ENCODE results near the gene VIPR1.

VIPR1 gene, protein sequence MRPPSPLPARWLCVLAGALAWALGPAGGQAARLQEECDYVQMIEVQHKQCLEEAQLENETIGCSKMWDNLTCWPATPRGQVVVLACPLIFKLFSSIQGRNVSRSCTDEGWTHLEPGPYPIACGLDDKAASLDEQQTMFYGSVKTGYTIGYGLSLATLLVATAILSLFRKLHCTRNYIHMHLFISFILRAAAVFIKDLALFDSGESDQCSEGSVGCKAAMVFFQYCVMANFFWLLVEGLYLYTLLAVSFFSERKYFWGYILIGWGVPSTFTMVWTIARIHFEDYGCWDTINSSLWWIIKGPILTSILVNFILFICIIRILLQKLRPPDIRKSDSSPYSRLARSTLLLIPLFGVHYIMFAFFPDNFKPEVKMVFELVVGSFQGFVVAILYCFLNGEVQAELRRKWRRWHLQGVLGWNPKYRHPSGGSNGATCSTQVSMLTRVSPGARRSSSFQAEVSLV

DNA sequence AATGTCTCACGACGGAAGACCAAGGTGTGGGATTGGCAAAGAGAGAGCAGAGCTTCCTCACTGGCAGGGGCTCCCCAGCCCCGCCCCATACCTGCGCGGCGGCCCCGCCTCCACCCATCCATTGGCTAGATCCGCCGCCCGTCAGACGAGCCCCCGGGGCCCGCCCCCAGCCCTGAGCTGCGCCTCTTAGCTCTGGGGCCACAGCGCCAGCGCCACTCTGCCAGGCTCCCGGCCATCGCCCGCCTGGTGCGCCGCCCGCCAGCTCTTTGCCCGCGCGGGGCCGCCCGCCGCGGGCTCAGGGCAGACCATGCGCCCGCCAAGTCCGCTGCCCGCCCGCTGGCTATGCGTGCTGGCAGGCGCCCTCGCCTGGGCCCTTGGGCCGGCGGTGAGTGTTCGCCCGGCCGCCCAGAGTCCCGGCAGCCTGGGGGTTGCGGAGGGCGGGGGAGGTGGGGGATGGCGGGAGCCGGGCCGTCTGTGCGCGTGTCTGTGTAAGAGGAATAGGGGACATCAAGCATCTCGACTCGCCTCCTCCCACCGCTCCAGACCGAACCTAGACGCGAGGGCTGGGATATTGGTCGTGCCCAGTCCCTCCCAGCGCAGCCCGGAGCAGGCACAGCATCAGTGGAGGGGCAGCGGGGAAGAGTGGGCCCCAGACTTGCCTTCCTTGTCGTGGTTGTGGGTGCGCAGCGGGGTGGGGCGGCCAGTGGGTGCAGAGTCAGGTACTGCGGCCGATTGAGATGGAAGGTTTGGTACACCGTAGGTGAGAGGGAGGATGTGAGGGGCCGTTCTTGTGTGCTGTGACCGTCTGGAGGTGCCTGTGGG lies at the start of gene VIPR1:
VIPR1 (plus strand) TSS at position 215 of the 822 bp plus-strand sequence; CDS start at position 308, 93 bp downstream.
- Histone ChIP-seq H3K4me1 (ENCODE audit: insufficient read depth, low read length) (peaks cover 5% of the 10 kb centered on the region), H2AFZ (ENCODE audit: low read depth, low read length) (peak within 1 kb of the TSS; percentile 24), H3K4me3 (ENCODE audit: low read length) (peak within 1 kb of the TSS; percentile 13), H3K36me3 (ENCODE audit: insufficient read depth, low read length) (no peaks in the 10 kb centered on the region), H3K9me3 (ENCODE audit: low read length) (no peaks in the 10 kb centered on the region), H3K27me3 (ENCODE audit: insufficient read depth, low read length) (peaks cover 82% of the 10 kb centered on the region)

DNA sequence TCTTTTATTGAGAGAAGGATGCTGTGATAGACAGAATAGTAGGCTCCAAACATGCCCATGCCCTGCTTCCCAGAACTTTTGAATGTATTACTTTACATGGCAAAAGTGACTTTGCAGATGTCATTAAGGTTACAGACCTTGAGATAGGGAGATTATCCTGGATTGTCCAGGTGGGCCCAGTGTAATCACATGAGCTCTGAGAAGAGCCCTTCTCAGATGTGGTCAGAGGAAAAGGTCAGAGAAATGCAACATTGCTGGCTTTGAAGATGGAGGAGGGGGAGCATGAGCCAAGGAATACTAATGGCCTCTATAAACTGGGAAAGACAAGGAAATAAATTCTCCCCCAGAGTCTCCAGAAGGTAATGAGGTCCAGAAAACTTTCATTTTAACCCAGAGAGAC lies 46.2 kb upstream of the VIPR1 start:
- no peaks in the 10 kb centered on the region for H3K9me3 ChIP-seq (ENCODE audit: low read length)
- H3K36me3 ChIP-seq (ENCODE audit: insufficient read depth, low read length): no peaks in the 10 kb centered on the region
- no peak overlapping the region for H2AFZ ChIP-seq (ENCODE audit: low read depth, low read length)
- H3K4me3 ChIP-seq (ENCODE audit: low read length): no peak overlapping the region
- no peaks in the 10 kb centered on the region for H3K4me1 ChIP-seq (ENCODE audit: insufficient read depth, low read length)
- H3K27me3 ChIP-seq (ENCODE audit: insufficient read depth, low read length): no peaks in the 10 kb centered on the region

DNA sequence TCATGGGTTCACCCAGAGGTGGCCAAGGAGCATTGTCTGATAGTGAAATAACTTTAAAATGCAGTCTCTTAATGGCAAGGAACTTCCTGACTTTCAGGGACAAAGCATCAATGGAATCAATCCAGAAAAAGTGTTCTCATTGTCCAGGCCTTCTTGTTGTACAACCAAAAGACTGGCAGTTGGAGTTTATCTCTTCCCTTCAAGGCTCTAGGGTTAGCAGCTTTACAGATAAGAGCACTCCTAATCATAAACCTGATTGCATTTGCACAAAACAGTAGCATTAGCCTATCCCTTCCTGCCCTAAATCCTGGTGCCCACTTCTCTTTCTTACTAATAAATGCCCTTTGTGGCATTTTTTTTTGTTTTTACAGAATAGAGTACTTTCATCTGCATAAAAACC lies 43.3 kb upstream of the VIPR1 start:
- no peaks in the 10 kb centered on the region for H3K27me3 ChIP-seq (ENCODE audit: insufficient read depth, low read length)
- H3K4me3 ChIP-seq (ENCODE audit: low read length): no peak overlapping the region
- H3K9me3 ChIP-seq (ENCODE audit: low read length): no peaks in the 10 kb centered on the region
- H3K4me1 ChIP-seq (ENCODE audit: insufficient read depth, low read length): no peaks in the 10 kb centered on the region
- no peak overlapping the region for H2AFZ ChIP-seq (ENCODE audit: low read depth, low read length)
- H3K36me3 ChIP-seq (ENCODE audit: insufficient read depth, low read length): no peaks in the 10 kb centered on the region

DNA sequence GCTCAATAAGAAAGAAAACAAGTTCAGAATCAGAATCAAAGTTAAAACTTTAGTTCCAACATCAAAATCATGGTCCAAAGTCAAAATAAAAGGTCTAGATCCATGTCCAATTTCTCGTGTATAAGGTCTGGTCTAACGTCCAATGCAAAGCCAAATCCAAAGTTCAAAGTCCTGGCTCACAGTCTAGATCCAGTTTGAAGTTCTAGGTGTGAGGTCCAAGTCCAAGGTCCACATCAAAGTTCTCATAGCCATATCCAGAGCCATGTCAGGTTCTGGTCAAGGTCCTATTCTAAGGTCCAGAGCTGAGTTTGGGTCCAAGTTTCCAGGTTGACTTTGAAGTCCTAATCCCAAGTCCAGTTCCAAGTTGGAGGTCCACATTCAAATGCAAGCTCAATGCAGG lies 40.7 kb upstream of the VIPR1 start:
- H3K4me1 ChIP-seq (ENCODE audit: insufficient read depth, low read length): no peaks in the 10 kb centered on the region
- no peaks in the 10 kb centered on the region for H3K27me3 ChIP-seq (ENCODE audit: insufficient read depth, low read length)
- no peak overlapping the region for H2AFZ ChIP-seq (ENCODE audit: low read depth, low read length)
- no peaks in the 10 kb centered on the region for H3K36me3 ChIP-seq (ENCODE audit: insufficient read depth, low read length)
- H3K9me3 ChIP-seq (ENCODE audit: low read length): no peaks in the 10 kb centered on the region
- no peak overlapping the region for H3K4me3 ChIP-seq (ENCODE audit: low read length)

DNA sequence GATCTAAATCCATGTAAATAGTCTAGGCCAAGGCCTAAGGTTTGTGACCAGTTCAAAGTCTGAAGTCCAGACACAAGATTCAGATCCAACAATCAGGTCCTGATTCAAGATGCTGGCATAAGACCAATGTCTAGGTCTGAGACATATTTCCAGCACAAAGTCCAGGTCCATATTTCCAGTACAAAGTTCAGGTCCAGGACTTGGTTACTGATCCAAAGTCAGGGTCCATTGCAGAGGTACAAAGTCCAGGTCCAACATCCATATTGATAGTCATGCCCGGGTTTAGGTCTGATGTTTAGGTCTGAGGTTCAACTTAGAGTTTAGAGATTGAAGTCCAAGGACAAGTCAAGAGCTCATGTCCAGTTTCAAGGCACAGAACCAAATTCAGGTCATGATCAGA lies 39.4 kb upstream of the VIPR1 start:
- H3K4me3 ChIP-seq (ENCODE audit: low read length): no peak overlapping the region
- H3K4me1 ChIP-seq (ENCODE audit: insufficient read depth, low read length): no peaks in the 10 kb centered on the region
- H3K36me3 ChIP-seq (ENCODE audit: insufficient read depth, low read length): no peaks in the 10 kb centered on the region
- H3K27me3 ChIP-seq (ENCODE audit: insufficient read depth, low read length): no peaks in the 10 kb centered on the region
- H2AFZ ChIP-seq (ENCODE audit: low read depth, low read length): no peak overlapping the region
- H3K9me3 ChIP-seq (ENCODE audit: low read length): no peaks in the 10 kb centered on the region

GRCh38 chr3:42468111-42468510 lies 34.3 kb upstream of the VIPR1 start:
- H3K36me3 ChIP-seq (ENCODE audit: insufficient read depth, low read length): no peaks in the 10 kb centered on the region
- no peaks in the 10 kb centered on the region for H3K9me3 ChIP-seq (ENCODE audit: low read length)
- H3K27me3 ChIP-seq (ENCODE audit: insufficient read depth, low read length): peaks cover 2% of the 10 kb centered on the region
- H2AFZ ChIP-seq (ENCODE audit: low read depth, low read length): no peak overlapping the region
- H3K4me3 ChIP-seq (ENCODE audit: low read length): no peak overlapping the region
- H3K4me1 ChIP-seq (ENCODE audit: insufficient read depth, low read length): no peaks in the 10 kb centered on the region

DNA sequence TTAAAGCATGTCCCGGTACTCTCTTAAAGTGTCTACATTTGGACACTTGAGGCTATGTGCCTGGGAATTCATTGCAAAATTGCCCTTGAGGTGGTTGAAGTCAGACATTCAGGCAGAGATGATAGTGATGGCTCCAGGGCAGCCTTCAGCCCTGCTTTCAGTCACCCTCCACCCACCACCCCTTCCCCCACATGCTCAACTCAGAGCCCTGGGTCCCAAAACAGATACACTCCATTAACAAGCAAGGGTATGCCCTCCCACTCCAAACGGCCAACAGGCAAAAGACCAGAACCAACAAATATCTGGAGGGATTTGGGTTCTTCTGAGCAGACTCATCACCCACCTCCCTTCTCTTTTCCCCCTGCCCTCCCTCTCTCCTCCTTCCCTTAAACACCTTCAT lies 29.9 kb upstream of the VIPR1 start:
- Histone ChIP-seq H3K36me3 (ENCODE audit: insufficient read depth, low read length) (no peaks in the 10 kb centered on the region), H3K4me3 (ENCODE audit: low read length) (no peak overlapping the region), H3K27me3 (ENCODE audit: insufficient read depth, low read length) (peaks cover 2% of the 10 kb centered on the region), H2AFZ (ENCODE audit: low read depth, low read length) (no peak overlapping the region), H3K4me1 (ENCODE audit: insufficient read depth, low read length) (no peaks in the 10 kb centered on the region), H3K9me3 (ENCODE audit: low read length) (no peaks in the 10 kb centered on the region)

- peaks cover 2% of the 10 kb centered on the region for H3K27me3 ChIP-seq (ENCODE audit: insufficient read depth, low read length)
- no peak overlapping the region for H3K4me3 ChIP-seq (ENCODE audit: low read length)
- H3K36me3 ChIP-seq (ENCODE audit: insufficient read depth, low read length): no peaks in the 10 kb centered on the region
- no peaks in the 10 kb centered on the region for H3K4me1 ChIP-seq (ENCODE audit: insufficient read depth, low read length)
- no peak overlapping the region for H2AFZ ChIP-seq (ENCODE audit: low read depth, low read length)
- no peaks in the 10 kb centered on the region for H3K9me3 ChIP-seq (ENCODE audit: low read length)
Observed at GRCh38 chr3:42473083-42473932, 29.1 kb upstream of the VIPR1 start.

DNA sequence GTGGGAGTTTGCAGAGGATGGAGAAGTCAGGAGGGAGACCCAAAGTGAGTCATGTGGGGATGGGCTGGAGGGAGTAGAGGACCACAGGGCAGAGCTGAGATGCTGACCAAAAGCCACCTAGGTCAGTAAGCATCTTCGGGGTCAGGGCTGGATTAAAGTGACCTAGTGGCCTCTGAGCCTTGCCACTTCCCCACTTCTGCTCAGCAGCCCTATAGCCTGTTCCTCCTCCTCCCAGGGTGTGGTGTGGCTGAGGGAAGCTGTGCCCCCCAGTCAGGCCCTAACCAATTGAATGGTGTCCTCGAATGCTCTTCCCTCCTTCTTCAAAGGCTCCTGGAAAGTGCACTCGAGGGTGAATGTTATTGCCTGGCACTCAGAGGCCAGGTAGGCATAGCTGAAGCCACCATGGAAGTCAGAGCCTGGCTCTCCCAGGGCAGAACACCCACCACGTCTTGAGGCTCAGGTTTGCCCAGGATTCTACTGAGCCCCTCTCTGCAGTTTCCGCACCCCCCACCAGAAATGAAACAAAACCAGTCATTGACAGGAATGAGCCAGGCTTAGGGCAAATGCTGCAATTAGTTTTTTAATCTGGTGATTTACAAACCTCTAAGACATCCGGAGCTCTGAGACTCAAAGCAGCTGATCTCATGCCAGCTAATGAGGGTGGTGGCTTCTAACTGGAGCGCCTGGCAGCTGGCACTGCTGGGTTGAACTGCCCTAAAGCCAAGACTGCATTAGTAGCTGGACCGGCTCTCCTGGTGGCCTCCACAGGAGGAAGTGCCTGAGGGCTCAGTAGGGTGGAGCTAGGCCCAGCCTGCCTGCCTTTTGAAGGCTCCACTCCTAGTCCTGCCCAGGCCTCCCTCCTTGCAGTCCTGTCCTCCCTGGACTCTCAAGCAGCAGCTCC lies 26.0 kb upstream of the VIPR1 start:
- no peaks in the 10 kb centered on the region for H3K27me3 ChIP-seq (ENCODE audit: insufficient read depth, low read length)
- no peak overlapping the region for H3K4me3 ChIP-seq (ENCODE audit: low read length)
- no peaks in the 10 kb centered on the region for H3K36me3 ChIP-seq (ENCODE audit: insufficient read depth, low read length)
- no peaks in the 10 kb centered on the region for H3K4me1 ChIP-seq (ENCODE audit: insufficient read depth, low read length)
- H3K9me3 ChIP-seq (ENCODE audit: low read length): no peaks in the 10 kb centered on the region
- no peak overlapping the region for H2AFZ ChIP-seq (ENCODE audit: low read depth, low read length)

DNA sequence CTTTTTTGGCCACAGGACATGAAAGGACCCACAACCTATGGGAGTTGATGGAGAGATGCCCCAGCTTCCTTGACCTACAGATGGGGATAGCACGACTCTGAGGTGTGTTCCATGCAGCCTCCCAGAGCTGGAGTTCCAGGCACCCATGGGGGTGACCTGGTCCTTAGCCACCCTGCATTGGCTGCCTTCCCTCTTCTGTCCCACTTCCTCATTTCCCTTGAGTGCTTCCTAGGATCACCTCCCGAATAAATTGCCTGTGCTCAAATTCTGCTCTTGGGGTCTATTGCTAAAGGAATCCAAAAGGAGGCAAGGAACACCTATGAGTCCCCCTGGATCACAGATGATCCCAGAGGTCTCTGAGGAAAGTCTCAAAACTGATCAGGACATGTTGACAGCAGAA lies 24.7 kb upstream of the VIPR1 start:
- H3K27me3 ChIP-seq (ENCODE audit: insufficient read depth, low read length): no peaks in the 10 kb centered on the region
- no peaks in the 10 kb centered on the region for H3K36me3 ChIP-seq (ENCODE audit: insufficient read depth, low read length)
- no peaks in the 10 kb centered on the region for H3K9me3 ChIP-seq (ENCODE audit: low read length)
- H3K4me3 ChIP-seq (ENCODE audit: low read length): no peak overlapping the region
- H3K4me1 ChIP-seq (ENCODE audit: insufficient read depth, low read length): no peaks in the 10 kb centered on the region
- no peak overlapping the region for H2AFZ ChIP-seq (ENCODE audit: low read depth, low read length)

DNA sequence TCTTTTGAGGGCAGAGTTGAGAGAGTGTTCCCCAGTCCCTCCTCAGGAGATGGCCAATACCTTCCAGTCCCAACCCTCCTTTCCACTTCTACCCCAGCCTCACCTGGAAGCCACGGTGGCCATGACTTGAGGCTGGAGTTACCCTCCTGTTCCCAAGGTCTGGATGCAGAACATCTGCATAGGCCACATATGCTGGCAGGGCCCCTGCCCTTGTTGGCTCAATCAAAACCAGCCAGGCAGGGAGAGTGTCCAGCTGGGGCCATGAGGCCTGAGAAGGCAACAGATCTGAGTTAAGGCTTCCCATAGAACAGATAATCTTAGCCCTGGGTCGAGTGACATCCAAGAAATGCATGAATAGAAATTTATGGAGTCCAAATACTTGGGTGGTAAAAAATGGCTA lies 23.6 kb upstream of the VIPR1 start:
- no peaks in the 10 kb centered on the region for H3K36me3 ChIP-seq (ENCODE audit: insufficient read depth, low read length)
- no peak overlapping the region for H2AFZ ChIP-seq (ENCODE audit: low read depth, low read length)
- H3K9me3 ChIP-seq (ENCODE audit: low read length): no peaks in the 10 kb centered on the region
- no peaks in the 10 kb centered on the region for H3K4me1 ChIP-seq (ENCODE audit: insufficient read depth, low read length)
- no peaks in the 10 kb centered on the region for H3K27me3 ChIP-seq (ENCODE audit: insufficient read depth, low read length)
- H3K4me3 ChIP-seq (ENCODE audit: low read length): no peak overlapping the region
